ENCODE results near the gene CHRNA5.
"Not testable (repeated sequence)": the region's sequence is repeated elsewhere in the genome, so short reads cannot be mapped to it uniquely, and the experiment has no call there.

The CHRNA5 gene

DNA sequence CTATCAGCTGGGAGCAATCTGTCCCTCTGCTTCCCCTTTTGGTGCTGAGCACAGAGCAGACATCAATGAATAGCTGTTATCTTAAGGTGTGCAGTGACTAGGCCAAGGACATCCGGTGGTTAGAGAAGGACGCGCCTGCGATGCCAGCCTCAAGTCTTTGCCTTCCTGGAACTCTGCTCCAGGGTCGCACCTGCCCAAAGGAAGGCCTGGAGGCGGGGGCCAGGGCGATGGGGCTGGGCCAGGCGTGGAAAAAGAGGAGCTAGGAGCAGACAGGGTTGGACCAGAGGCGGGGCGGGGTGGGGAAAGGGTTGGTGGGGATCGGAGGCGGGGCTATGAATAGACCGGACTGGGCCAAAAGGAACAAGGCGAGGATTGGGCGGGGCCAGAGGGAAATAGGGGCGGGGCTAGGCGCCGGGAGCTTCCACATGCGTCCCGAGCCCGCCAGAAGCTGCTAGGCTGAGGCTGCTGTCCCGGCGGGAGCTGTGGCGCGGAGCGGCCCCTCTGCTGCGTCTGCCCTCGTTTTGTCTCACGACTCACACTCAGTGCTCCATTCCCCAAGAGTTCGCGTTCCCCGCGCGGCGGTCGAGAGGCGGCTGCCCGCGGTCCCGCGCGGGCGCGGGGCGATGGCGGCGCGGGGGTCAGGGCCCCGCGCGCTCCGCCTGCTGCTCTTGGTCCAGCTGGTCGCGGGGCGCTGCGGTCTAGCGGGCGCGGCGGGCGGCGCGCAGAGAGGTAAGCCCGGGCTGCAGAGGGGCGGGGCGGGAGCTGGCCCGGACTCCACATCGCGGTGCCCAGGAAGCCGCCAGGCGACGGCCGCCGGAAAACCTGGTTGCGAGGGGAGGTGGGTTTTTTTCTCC, at the start of gene CHRNA5:
Gene CHRNA5, plus strand, starts transcription at position 424 of the 854 bp plus-strand sequence. Its CDS starts 200 bp downstream, at position 624.
- no peak for DNase-seq

DNA sequence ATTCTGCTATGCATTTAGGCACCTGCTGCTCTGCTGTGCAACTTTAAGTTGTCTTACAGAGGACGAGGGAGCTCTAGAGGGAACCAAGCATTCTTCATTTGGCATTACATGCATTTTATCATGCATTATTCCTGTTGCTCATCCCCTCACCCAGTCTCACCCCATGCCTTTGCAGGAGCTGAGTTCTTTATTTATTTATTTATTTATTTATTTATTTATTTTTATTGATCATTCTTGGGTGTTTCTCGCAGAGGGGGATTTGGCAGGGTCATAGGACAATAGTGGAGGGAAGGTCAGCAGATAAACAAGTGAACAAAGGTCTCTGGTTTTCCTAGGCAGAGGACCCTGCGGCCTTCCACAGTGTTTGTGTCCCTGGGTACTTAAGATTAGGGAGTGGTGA, 45.3 kb upstream of the CHRNA5 start:
- not testable (repeated sequence) for DNase-seq

DNA sequence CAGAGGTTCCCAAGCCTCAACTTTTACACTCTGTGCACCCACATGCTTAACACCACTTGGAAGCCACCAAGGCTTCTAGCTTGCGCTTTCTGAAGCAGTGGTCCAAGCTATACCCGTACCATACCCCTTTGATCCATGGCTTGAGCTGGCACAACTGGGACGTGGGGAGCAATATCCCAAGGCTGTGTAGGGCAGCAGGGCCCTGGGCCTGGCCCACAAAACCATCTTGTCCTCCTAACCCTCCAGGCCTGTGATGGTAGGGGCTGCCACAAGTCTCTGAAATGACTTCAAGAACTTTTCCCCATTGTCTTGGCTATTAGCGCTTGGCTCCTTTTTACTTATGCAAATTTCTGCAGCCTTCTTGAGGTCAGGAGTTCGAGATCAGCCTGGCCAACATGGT, 41.1 kb upstream of the CHRNA5 start:
- DNase-seq = no peak

DNA sequence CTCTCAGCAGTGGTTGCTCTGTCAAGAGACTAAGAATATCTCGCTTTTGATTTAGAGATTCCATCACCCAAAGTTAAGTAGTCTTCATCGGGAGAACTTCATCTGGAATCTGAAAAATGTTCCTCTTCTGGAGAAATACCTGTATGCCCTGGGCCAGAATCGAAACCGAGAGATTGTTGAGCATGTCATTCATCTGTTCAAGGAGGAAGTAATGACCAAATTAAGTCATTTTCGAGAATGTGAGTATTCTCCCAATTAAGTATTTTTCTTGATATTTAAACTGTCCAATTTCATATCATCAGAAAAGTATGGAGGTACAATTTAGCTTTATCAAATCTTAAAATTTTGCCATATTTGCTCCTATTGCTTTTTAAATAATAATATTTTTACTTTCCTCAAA, 38.0 kb upstream of the CHRNA5 start:
- DNase-seq = no peak

DNA sequence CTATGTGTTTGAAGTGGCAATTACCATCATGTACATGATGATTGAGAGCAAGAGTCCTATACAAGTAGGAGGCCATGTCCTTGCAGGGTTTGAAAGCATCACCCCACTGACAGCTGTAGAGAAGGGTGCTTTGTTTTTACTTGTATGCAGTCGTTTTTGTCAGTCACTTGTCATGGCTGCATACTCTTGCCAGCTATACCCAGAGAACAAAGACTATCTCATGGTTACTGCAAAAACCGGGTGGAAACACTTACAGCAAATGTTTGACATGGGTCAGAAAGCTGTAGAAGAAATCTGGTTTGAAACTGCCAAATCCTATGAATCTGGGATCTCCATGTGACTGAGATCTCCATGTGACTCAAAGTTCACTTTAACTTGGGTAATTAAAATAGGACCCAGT, 32.0 kb upstream of the CHRNA5 start:
- peak; percentile 27 for DNase-seq

DNA sequence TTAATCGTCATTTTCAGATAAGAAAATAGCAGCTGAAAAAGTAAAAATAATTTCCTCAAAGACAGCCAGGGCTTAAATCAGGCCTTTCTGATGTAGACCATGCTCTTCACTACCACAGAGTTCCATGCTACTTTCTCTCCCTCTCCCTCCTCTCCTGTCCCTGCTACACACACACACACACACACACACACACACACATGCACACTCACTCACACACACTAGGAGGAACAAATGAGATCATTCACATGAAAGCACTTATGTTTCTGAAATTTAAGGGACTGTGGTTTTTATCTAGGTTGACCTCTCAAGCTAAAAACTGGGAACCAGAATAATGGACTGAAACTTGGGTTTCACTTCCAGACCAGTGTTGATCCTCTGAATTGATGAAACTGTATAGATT, 29.2 kb upstream of the CHRNA5 start:
- DNase-seq = no peak

DNA sequence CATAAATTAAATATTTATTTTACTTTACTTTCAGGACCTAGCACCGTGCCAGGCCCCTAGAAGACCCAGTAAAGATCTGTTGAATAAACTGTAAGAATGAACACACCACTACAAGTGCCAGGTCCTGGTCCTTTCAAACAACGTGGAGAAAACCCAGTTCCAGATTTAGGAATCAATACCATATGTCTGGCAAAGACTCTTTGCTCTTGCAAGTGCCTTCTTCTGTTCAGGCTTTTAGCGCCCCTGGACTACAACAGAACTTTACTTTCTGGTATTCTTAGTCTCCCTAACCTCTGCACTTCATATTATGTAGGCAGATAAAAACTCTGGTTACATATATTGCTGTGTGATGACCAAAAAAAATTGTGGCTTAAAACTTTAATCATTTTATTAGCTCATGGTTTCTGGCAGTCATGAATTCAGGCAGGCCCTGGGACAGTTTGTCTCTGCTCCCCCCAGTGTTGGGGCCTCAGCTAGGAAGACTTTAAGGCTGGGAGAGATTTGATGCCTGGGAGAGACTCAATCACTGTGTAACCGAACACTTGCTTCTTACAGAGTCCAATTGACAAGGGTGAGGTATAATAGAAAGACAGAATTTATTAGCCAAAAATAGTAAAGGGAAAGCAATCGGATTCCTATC, 27.9 kb upstream of the CHRNA5 start:
- no peak for DNase-seq

DNA sequence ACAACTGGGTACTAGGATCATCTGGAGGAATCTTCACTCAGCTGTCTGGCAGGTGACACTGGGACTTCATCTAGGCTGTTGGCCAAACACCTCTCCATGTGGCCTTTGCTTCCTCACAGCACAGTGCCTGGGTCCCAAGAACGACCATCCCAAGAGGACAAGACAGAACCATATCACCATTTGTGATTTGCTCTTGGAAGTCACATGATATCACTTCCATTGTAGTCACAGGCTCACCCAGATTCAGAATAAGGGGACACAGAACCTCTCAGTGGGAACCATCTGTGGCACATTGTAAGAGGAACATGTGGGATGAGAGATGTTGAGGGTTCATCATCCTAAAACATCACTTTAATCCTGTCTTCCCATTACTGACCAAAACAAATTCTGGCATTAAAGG, 27.0 kb upstream of the CHRNA5 start:
- DNase-seq = no peak

DNA sequence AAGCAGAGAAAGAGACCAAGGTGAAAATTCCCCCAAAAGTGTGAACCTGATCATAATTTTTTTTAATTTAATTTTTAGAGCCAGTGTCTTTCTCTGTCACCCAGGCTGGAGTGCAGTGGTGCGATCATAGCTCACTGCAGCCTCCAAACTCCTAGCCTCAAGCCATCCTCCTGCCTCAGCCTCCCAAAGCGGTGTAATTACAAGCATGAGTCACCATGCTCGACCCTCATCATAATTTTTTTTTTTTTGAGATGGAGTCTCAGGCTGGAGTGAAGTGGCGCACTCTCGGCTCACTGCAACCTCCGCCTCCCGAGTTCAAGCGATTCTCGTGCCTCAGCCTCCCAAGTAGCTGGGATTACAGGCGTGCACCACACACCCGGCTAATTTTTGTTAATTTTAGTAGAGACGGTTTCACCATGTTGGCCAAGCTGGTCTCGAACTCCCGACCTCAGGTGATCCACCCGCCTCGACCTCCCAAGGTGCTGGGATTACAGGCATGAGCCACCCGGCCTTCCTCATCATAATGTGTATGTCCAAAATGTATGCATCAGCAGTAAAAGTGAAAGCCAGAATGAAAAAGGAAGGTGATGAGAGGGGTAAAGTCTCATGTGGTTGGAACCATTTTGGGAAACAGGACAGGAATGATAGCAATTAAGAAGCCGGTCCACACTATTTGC, 25.7 kb upstream of the CHRNA5 start:
- not testable (repeated sequence) for DNase-seq

DNA sequence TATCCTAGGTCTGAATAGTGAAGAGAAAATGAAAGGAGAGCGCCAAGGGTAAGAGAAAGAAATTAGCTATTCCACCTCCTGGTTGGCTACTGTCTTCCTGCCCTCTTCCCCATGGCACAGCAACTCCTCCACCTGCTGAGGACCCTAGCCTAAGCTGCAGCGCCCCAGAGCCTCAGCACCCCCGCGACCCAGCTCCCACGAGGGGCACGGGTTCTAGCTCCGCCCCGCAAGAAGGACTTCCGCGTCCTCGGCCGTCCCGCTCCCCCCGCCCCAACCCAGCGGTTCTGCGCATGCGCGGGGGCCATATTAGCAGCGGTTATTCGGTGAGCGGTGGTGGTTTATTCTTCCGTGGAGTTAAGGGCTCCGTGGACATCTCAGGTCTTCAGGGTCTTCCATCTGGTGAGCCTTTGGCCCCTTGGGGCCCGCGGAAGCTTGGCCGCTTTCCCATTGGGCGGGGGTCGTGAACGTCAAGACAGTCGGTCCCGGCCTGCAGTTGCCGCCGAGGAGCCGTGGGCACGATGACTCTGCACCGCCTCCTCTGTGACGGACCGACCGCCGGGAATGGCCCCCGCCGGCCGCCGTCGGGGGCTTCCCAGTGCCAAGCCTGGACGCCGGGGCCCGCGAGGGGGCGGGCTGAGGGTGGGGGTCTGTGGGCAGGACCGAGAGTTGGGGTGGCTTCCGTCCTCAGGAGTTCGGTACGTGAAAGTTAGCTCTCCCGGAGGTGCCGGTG, 25.0 kb upstream of the CHRNA5 start, which contains the start of gene PSMA4:
Gene PSMA4, plus strand, starts transcription at position 304 of the 730 bp plus-strand sequence. CDS start 1,484 bp downstream, outside the sequence.
- peak; percentile 94 for DNase-seq

DNA sequence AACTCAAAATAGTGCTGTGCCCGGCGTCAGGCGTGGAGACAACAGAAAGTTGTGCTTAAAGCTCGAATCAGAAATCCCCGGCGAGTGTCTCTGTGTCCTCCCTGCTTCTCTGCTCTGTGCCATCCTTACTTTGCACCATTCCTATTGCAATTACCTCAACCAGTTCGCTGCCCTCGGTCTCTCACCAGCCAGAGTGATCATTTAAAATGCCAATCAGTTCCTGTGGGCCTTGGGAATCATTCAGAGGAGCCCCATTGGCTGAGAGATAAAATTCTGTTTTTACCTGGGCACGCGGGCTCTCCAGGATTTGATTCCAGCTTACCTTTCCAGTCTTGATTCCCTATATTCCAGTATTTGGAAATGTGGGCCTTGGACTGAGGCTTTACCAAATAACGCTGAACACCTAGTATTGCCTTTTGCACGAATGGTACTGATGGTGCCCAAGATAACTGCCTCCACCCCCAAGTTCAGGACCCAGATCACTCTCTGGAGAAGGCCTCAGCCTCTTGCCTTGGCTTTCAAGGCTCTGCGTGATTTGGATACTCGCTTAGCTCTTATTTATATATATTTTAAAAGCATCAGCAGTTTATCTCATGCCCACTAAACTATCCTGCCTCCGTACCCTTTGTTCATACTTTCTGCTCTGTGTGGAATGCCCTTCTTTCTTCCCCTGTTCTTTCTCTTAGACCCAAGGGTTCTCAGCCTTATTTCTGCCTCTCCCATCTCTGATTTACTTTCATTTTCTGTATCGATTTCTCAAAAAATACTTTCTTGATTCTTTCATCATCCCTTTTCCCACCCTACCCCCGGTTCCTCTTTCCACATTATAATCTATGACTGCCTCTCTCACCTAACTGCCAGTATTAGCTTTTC, 24.2 kb upstream of the CHRNA5 start:
- no peak for DNase-seq

DNA sequence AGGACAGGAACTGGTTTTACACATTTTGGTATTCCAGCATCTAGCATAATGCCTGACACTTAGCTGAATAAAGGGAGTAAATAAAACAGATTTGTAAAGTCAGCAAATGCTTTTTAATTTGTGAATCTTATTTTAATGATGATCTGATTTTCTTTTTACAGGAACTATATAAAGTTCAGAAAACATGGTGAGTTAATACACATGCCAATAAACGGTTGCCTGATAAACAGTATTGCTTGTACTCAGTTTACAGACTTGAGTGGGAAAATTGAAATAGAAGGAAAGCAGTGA, 23.6 kb upstream of the CHRNA5 start:
- no peak for DNase-seq

DNA sequence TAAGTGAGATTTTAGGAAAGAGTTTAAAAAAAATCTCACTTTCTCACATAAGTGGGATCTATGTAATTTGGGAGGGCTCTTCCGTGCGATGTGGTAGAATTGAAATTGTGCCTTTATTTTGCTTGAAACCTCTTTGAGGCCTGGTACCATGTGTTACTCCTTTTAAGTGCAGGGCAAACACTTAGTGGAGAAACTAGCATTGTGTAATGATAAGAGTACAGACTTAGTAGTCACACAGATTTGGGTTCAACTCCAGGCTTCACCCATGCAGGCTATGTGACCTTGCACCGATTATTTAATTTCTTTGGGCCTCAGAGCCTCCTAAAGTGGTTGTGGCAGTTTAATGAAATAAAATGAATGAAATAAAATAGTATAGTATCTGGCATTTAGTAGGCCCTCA, 22.7 kb upstream of the CHRNA5 start:
- no peak for DNase-seq

DNA sequence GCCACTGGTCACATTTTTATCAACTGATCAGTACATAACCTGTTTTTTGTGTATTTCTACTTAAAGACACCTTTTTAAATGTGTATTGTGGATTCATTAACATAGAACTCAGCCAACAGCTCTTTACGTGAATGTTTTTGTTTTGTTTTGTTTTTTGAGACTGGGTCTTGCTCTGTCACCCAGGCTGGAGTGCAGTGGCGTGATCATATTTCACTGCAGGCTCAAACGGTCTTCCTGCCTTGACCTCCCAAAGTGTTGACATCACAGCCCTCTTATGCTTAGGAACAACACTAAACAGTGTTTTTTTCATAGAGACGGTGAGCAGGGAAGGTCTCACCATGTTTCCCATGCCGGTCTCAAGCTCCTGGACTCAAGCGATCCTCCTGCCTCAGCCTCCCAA, 15.1 kb upstream of the CHRNA5 start:
- no peak for DNase-seq

DNA sequence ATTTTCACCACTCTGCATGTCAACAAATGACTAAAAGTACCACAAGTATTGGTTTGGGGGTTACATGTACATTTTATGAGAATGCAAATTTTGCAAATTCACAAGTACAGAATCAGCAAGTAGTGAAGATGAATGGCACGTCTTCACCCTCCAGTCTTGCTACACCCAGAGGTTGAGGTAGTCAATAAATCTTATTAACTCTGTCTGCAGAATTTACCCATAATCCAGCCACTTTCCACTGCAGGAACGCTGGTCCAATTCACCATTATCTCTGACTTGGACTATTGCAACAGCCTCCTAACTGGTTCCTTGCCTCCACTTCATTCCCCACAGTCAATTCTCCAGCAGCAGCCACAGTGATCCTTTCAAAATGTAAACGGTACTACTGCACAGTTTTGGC, 14.5 kb upstream of the CHRNA5 start:
- no peak for DNase-seq

DNA sequence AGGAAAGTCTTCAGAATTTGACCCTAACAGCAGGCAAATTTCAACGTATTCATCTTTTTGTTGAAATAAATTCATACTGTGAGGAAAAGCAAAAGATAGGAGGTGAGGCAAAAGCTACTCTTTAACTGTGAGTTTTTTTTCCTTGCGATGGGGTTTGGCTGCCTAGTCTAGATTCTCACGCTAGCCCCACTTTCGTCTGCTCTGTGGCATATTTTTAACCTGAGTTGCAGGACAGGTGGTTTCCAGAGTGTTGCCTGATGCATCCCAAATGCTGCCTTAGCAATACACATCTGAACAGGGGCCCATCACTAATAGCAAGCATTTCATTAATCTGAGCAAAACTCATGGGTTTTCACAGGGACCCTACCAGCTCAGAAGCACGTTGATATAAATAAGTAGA, 13.4 kb upstream of the CHRNA5 start:
- no peak for DNase-seq

DNA sequence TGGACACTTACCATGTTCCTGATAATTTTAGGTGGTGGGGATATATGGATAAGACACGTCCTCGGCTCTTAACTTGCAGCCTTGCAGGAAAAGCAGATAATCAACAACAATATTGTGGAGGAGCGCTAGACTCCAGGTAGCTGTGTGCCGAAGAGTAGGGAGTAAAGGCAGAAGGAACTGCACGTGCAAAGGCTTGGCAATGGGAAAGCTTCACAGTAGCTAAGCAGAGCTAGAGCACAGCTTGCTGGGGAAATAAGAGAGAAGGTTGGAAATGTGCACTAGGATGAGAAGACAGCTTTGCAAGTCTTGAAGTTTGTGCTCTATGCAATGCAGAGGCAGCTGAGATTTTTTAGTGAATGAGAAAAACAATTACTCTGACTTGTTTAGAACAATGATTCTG, 12.7 kb upstream of the CHRNA5 start:
- DNase-seq = no peak

DNA sequence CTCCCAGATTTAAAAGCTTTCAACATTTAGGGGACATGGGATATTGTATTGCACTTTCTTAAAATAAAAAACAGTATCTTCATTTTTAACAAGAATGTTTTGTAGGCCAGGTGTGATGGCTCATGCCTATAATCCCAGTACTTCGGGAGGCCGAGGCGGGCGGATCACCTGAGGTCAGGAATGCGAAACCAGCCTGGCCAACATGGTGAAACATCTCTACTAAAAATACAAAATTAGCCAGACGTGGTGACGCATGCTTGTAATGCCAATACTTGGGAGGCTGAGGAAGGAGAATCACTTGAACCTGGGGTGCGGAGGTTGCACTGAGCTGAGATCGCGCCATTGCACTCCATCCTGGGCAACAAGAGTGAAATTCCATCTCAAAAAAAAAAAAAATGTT, 5.1 kb upstream of the CHRNA5 start:
- not testable (repeated sequence) for DNase-seq

DNA sequence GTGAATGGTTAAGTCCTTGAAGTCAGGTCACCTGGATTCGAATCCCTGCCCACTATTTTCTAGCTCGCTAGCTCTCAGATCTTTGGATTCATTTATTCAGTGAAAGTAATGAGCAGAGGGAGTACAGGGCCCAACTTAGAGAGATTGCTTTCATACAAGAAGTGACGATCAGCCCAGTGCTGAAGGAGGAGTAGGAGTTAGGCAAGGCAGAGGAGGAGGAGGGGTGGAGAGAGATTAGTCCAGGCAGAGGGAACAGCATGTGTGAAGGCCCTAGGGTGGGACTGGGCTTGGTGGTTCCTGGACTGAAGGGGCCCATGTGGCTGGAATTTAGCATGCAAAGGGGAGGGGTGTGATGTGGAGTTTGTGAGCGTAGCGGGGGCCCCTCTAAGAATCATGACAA, 3.8 kb upstream of the CHRNA5 start:
- no peak for DNase-seq

DNA sequence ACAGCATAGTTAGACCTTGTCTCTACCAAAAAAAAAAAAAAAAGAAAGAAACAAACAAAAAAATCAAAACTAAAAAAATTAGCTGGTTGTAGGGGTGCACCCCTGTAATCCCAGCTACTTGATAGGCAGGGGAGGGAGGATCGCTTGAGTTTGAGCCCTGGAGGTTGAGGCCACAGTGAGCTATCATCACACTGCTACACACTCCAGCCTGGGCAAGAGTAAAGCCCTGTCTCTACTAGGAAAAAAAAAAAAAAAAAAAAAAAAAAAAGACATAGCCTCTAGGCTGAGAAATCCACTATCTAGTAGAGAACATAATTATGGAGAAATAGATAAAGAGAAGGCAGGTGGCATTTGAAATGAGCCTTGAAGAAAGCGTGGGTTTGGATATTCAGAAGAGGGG, 2.2 kb upstream of the CHRNA5 start:
- no peak for DNase-seq

DNA sequence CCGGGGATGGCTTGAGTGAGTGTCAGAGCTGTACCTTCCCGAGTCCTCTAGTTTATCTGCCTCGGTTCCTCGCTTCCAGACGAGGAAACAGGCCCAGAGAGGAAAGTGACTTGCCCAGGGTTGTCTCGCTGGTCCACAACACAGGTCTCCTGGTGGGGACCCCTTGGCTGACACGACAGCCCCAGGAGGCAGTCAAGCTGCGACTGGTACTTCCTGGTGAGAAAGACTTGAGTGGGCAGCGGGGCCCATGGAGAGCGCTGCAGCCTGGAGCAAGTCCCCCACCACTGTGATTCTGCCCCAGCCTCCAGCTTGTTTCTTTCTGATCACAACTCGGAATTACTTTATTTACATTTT, 600 bp upstream of the CHRNA5 start:
- no peak for DNase-seq
